ENCODE measurements around the gene PCDHA13.
"Not testable (repeated sequence)": the region's sequence is repeated elsewhere in the genome, so short reads cannot be mapped to it uniquely, and the experiment has no call there.

- TF ChIP-seq CTCF, POLR2A (IDR thresholded peaks at IDR 0.05): not testable (repeated sequence)
Observed at GRCh38 chr5:140848139-140849102, 33.5 kb upstream of the PCDHA13 start, which contains the start of gene PCDHA9.

All from right lobe of liver (tissue), 4 donors.